ENCODE data around the gene MACROD1. TPM values are rescaled to one million over a fixed set of nuclear protein-coding genes. Genes with fewer than 3 reads are reported as not detected.
A peak's percentile ranks its signal among the peaks of the same experiment; 100 is the strongest.

Gene MACROD1
- total RNA-seq, 1 experiment from 2014 or later, result 36.9 TPM

DNA sequence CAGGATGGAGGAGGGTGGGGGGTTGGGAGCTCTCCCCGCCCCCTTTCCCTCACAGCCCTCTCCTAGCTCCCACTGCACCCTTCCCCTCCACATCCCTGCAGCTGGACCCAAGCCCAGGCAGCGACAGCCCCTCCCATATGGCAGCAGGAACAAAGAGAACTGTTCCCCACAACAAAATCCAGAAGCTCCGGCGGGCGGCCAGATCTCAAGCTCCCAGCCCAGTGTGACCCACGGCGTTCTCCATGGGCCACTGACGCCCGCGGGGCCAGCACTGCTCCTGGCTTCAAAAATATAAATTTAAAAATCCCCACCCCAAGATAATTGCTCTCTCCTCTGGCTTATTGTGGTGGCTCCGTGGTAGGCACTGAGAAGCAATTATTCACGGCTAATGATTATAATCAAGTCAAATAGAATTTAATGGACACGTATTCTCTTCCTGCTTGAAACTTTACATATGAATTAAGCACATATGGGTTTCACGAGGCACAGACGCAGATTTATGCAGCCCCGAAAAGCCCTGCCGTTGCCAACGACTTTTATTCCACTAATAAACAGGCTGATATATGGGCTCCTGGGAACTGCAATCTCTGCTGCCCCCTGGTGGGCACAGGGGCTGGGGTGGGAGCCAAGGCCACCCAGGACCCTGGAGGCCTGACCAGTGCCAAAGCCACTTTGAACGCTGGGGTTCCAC is 17.5 kb downstream of the MACROD1 start:
- CTCF ChIA-PET, result interaction anchor here (0.5 to 4.0 kb wide), 24 partner anchors 11 to 382 kb away, joined by 3 to 75 read pairs (median 4); no protein-coding TSS in a partner anchor
- 0 out of 2 replicates have a peak overlapping the region, but pooled peaks have one; percentile 28 for H3K27ac Mint-ChIP-seq
- peaks cover 12% of the 10 kb centered on the region for H3K27me3 Mint-ChIP-seq (ENCODE audit: low read depth)
- no peaks in the 10 kb centered on the region for H3K9me3 Mint-ChIP-seq
- no peak for TF ChIP-seq NR3C1 (CRISPR knock-in tag; conservative IDR thresholded peaks at IDR 0.05; ENCODE audit: low read depth)
- no peak for TF ChIP-seq ESRRA (CRISPR knock-in tag; IDR thresholded peaks at IDR 0.05; ENCODE audit: borderline replicate concordance)
- TF ChIP-seq, protein P1, sequence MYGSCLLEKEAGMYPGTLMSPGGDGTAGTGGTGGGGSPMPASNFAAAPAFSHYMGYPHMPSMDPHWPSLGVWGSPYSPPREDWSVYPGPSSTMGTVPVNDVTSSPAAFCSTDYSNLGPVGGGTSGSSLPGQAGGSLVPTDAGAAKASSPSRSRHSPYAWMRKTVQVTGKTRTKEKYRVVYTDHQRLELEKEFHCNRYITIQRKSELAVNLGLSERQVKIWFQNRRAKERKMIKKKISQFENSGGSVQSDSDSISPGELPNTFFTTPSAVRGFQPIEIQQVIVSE (CRISPR knock-in tag; IDR thresholded peaks at IDR 0.05; ENCODE audit: borderline replicate concordance), result no peak
- TF ChIP-seq, protein P2, sequence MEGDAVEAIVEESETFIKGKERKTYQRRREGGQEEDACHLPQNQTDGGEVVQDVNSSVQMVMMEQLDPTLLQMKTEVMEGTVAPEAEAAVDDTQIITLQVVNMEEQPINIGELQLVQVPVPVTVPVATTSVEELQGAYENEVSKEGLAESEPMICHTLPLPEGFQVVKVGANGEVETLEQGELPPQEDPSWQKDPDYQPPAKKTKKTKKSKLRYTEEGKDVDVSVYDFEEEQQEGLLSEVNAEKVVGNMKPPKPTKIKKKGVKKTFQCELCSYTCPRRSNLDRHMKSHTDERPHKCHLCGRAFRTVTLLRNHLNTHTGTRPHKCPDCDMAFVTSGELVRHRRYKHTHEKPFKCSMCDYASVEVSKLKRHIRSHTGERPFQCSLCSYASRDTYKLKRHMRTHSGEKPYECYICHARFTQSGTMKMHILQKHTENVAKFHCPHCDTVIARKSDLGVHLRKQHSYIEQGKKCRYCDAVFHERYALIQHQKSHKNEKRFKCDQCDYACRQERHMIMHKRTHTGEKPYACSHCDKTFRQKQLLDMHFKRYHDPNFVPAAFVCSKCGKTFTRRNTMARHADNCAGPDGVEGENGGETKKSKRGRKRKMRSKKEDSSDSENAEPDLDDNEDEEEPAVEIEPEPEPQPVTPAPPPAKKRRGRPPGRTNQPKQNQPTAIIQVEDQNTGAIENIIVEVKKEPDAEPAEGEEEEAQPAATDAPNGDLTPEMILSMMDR (IDR thresholded peaks at IDR 0.05), result peak; percentile 75
- TF ChIP-seq ZNF219 (CRISPR knock-in tag; IDR thresholded peaks at IDR 0.05; ENCODE audit: borderline replicate concordance), result no peak
- peaks cover 21% of the 10 kb centered on the region for H3K4me1 Mint-ChIP-seq
- no peak overlapping the region for H3K4me3 Mint-ChIP-seq
- peak; percentile 58 for ATAC-seq
- POLR2A ChIA-PET, result no interaction called here
- peak; percentile 81 for DNase-seq (ENCODE audit: low spot score)
- no peaks in the 10 kb centered on the region for H3K36me3 Mint-ChIP-seq

DNA sequence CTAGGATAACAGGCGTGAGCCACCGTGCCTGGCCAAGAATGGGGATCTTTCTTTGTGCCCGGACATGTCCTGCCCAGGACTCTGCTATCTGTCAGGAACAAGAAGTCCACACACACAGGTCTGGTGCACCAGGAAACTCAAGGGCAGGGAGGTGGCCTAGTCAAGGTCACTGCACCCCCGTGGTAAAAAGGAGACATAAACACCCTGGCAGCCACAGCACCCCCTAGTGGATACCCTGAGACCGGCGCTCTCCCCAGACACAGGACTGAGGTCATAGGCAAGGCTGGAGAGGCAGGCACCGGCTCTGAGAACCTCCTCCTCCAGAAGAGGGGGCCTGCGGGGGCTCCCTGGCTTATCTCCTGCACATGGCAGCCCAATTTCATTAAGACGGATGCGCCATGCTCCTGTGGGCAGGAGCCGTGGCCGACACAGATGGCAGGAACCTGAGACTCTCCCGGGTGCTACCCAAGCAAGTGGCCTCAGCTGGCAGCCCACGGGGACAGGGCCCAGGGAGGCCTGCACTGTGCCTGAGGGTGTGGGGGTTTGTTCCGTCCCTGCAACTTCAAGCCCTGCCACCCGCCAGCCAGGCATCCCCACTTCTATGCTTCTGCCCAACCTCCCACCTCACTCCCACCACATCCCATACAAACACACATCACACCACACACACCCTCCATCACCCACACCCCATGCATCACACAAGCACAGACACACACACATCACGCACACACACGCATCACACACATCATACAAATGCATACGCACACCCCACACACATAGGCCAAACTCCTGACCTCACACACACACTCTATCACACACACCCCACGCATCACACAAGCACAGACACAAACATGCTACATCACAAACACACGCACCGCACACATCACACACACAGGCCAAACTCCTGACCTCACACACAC is 19.6 kb downstream of the MACROD1 start:
- DNase-seq (ENCODE audit: low spot score) (peak; percentile 85), ATAC-seq (peak; percentile 75)
- ChIA-PET CTCF (interaction anchor here (0.7 to 3.0 kb wide), 7 partner anchors 14 to 119 kb away, joined by 3 to 15 read pairs (median 3); partner anchors contain the start of gene FLRT1), POLR2A (no interaction called here)
- Mint-ChIP-seq H3K36me3 (no peaks in the 10 kb centered on the region), H3K4me1 (peaks cover 17% of the 10 kb centered on the region), H3K4me3 (no peak overlapping the region), H3K9me3 (no peaks in the 10 kb centered on the region), H3K27me3 (ENCODE audit: low read depth) (peaks cover 20% of the 10 kb centered on the region), H3K27ac (0 out of 2 replicates have a peak overlapping the region, but pooled peaks have one; percentile 32)
- TF ChIP-seq SP1 (CRISPR knock-in tag; conservative IDR thresholded peaks at IDR 0.05) (peak; percentile 49; the same call in 1 of the 2 replicates), ESRRA (CRISPR knock-in tag; IDR thresholded peaks at IDR 0.05; ENCODE audit: borderline replicate concordance) (peak; percentile 97), MYBL2 (CRISPR knock-in tag; IDR thresholded peaks at IDR 0.05) (peak; percentile 34; the same call in 1 of the 2 replicates), FOXK1 (CRISPR knock-in tag; IDR thresholded peaks at IDR 0.05) (0 out of 2 replicates have a peak, but pooled peaks have one; percentile 55)
- TF ChIP-seq, protein P3, sequence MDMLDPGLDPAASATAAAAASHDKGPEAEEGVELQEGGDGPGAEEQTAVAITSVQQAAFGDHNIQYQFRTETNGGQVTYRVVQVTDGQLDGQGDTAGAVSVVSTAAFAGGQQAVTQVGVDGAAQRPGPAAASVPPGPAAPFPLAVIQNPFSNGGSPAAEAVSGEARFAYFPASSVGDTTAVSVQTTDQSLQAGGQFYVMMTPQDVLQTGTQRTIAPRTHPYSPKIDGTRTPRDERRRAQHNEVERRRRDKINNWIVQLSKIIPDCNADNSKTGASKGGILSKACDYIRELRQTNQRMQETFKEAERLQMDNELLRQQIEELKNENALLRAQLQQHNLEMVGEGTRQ (CRISPR knock-in tag; IDR thresholded peaks at IDR 0.05), result no peak
- TF ChIP-seq, protein P2 (IDR thresholded peaks at IDR 0.05), result peak; percentile 86

DNA sequence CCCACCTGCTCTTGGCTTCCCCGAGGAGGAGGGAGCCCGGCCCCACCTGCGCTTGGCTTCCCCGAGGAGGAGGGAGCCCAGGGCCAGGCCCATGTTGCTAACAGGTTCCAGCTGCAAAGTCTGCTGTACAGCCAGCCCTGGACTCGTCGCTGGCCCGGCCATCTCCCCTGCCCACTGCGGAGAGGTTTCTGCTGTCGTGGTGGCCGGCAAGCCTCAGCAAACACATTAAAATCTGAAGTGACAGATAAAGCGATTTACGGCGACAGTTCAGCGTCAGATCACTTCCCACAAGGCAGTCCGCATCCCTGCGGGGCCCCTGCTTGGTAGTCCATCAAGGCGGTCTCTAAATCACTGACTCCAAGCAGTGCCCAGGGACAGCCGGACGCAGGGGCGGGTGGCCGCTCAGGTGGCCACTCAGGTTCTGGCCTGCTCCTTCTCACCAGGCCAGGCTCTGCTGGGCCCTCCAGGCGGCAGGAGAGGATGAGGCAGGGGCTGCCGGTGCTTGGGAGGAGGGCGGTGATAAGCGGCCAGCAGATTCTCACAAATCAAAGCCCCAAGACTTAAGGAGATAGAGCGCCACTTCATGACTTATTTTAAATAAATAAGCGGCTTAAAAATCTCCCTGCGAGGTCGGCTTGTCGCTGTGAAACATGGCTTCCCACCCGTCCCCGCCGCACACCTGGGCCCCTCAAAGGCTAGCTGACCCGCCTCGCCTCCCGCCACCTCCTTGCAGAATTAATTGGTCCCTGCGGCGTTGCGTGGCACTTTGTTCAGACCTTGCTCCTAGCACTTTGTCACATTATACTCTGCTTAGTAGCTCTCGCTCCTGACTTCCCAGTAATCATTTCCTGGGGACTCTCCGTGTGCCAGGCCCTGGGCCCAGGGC is 21.1 kb downstream of the MACROD1 start:
- peaks cover 22% of the 10 kb centered on the region for H3K27me3 Mint-ChIP-seq (ENCODE audit: low read depth)
- ATAC-seq, result no peak
- H3K27ac Mint-ChIP-seq, result no peak overlapping the region
- peaks cover 17% of the 10 kb centered on the region for H3K4me1 Mint-ChIP-seq
- no peak for DNase-seq (ENCODE audit: low spot score)
- CTCF ChIA-PET, result interaction anchor here (1.2 kb wide), 1 partner anchor 12 kb away, joined by 4 read pairs; no protein-coding TSS in a partner anchor
- H3K9me3 Mint-ChIP-seq, result no peaks in the 10 kb centered on the region
- no peaks in the 10 kb centered on the region for H3K36me3 Mint-ChIP-seq
- no peak overlapping the region for H3K4me3 Mint-ChIP-seq
- POLR2A ChIA-PET, result no interaction called here
- TF ChIP-seq, protein P4, sequence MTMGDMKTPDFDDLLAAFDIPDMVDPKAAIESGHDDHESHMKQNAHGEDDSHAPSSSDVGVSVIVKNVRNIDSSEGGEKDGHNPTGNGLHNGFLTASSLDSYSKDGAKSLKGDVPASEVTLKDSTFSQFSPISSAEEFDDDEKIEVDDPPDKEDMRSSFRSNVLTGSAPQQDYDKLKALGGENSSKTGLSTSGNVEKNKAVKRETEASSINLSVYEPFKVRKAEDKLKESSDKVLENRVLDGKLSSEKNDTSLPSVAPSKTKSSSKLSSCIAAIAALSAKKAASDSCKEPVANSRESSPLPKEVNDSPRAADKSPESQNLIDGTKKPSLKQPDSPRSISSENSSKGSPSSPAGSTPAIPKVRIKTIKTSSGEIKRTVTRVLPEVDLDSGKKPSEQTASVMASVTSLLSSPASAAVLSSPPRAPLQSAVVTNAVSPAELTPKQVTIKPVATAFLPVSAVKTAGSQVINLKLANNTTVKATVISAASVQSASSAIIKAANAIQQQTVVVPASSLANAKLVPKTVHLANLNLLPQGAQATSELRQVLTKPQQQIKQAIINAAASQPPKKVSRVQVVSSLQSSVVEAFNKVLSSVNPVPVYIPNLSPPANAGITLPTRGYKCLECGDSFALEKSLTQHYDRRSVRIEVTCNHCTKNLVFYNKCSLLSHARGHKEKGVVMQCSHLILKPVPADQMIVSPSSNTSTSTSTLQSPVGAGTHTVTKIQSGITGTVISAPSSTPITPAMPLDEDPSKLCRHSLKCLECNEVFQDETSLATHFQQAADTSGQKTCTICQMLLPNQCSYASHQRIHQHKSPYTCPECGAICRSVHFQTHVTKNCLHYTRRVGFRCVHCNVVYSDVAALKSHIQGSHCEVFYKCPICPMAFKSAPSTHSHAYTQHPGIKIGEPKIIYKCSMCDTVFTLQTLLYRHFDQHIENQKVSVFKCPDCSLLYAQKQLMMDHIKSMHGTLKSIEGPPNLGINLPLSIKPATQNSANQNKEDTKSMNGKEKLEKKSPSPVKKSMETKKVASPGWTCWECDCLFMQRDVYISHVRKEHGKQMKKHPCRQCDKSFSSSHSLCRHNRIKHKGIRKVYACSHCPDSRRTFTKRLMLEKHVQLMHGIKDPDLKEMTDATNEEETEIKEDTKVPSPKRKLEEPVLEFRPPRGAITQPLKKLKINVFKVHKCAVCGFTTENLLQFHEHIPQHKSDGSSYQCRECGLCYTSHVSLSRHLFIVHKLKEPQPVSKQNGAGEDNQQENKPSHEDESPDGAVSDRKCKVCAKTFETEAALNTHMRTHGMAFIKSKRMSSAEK (CRISPR knock-in tag; IDR thresholded peaks at IDR 0.05; ENCODE audit: borderline replicate concordance), result no peak

All from WTC11 (cell line).